Pericardium fibroblast (primary cell): Measurements from ENCODE around the gene FZD4. TPM values are rescaled to one million over a fixed set of nuclear protein-coding genes. Genes with fewer than 3 reads are reported as not detected.

Experiments
- total RNA-seq: library from RNA; depleted of rRNA; stranded (reverse); fragments of >200 nt; gene quantifications from 2 replicates; pipeline ENCODE4 v1.2.3, GENCODE V29; 2015

Gene FZD4
- total RNA-seq, result 21.4 and 22.6 TPM in 2 replicates

DNA sequence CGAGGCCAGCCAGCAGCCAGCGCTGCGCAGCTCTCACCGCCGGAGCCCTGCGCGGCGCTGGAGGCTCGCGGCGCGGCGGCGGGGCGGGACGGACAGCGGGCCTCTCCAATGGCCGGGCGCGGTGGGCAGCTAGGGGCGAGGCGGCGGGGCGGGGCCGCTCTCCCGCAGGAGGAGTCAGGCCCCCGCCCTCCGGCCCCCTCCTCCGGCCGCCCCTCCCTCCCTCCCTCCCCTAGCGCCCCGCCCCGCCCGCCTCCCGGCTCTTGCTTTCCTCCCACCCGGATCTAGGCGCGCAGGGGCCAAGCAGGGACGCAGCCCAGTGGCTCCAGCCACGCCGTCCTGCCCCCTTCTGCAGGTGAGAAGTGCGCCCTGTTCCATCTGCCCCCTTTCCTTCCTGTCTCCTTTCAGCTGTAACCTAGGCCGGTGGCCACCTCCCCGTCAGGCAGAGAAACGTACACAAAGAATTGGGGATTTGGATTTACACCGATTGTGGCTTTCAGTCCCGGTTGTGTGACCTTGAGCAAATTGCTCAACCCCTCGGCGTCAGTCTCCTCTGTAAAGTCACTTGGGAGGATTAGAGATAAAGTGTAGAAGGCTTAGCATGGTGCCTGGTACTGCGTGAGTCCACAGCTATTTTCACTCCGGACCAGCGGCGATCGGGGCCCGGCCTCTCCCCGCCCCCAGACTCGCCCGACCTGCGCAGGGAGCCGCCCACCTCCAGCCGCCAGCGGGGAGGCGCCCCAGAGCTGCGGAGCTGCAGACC, at the start of gene FZD4:
FZD4 (minus strand) TSS at position 35 of the 760 bp plus-strand sequence. CDS start 310 bp downstream, outside the sequence.

Other genes starting within 250 kb of the FZD4 start
- 67.6 and 459 TPM in 2 replicates for gene PRSS23, start 154.9 kb downstream of the FZD4 start, total RNA-seq
- 14.7 and 22.1 TPM in 2 replicates for gene TMEM135, start 82.5 kb upstream of the FZD4 start, total RNA-seq